PC-3 (cell line): ENCODE measurements around the gene TRIP11.

Experiments used
- EZH2 ChIP-seq: fragments of 300-600 bp; sonication (generic); IDR thresholded peaks from one replicate; pipeline ENCODE4 v1.6.1; 2017; ENCODE audit warnings: antibody characterized with exemption, mild to moderate bottlenecking, low read length; ENCODE audit not compliant: unreplicated experiment
- EZH2phosphoT487 ChIP-seq: fragments of 300-600 bp; sonication (generic); IDR thresholded peaks from 2 replicates; pipeline ENCODE4 v1.6.1; 2018; ENCODE audit warnings: mild to moderate bottlenecking, antibody characterized with exemption, low read length, borderline replicate concordance
- TF ChIP-seq, protein P1 (sequence below): fragments of 300-600 bp; sonication (generic); conservative IDR thresholded peaks from 2 replicates; pipeline ENCODE4 v1.5.1; 2017; ENCODE audit warnings: antibody characterized with exemption, low read depth, mild to moderate bottlenecking, low read length

DNA sequence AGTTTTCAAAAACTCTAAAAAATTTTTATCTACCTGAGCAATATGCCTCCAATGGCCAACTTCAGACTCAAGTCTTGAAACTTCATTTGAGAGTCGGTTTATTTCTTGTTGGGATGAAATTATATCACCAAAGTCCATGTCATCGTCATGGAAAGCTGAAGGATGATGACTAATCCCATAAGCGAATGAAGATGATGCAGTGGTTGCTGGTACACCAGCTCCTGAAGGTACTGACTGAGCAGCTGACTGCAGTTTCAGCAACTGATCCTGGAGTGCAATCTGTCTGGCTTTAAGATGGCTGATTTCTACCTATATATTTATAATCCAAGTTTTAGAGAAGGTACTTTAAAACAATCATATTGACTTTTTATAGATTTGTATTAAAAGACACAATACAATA is 18.3 kb downstream of the TRIP11 start:
- TF ChIP-seq EZH2 (no peak), EZH2phosphoT487 (no peak)
- TF ChIP-seq, protein P1, sequence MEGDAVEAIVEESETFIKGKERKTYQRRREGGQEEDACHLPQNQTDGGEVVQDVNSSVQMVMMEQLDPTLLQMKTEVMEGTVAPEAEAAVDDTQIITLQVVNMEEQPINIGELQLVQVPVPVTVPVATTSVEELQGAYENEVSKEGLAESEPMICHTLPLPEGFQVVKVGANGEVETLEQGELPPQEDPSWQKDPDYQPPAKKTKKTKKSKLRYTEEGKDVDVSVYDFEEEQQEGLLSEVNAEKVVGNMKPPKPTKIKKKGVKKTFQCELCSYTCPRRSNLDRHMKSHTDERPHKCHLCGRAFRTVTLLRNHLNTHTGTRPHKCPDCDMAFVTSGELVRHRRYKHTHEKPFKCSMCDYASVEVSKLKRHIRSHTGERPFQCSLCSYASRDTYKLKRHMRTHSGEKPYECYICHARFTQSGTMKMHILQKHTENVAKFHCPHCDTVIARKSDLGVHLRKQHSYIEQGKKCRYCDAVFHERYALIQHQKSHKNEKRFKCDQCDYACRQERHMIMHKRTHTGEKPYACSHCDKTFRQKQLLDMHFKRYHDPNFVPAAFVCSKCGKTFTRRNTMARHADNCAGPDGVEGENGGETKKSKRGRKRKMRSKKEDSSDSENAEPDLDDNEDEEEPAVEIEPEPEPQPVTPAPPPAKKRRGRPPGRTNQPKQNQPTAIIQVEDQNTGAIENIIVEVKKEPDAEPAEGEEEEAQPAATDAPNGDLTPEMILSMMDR = no peak
